SK-N-SH (cell line): ENCODE data around the gene ERC2. TPM values are rescaled to one million over a fixed set of nuclear protein-coding genes. Genes with fewer than 3 reads are reported as not detected.

Source experiments
- CTCF ChIA-PET: fragments of 300-600, 350-600 bp; formaldehyde crosslinking; extraction: SDS; loops from one replicate; lab custom pipeline; 2021; lab: Yijun Ruan, JAX
- POLR2A ChIA-PET: fragments of 350-600 bp; sonication (Branson Sonifier 250); formaldehyde crosslinking; extraction: SDS; loops from one replicate; lab custom pipeline; 2020; ENCODE audit warnings: antibody characterized with exemption, inconsistent platforms; lab: Yijun Ruan, JAX
- DNase-seq: peaks from one replicate; pipeline ENCODE4 v3.0.0; 2012
- H2AFZ ChIP-seq: fragments of 200-600 bp; sonication (generic); 2 replicates; pipeline ENCODE4 v1.8.1; 2016; ENCODE audit warnings: antibody characterized with exemption, mild to moderate bottlenecking, low read depth
- H3F3A ChIP-seq: fragments of 200-600 bp; sonication (generic); replicated peaks from 2 replicates; pipeline ENCODE3; 2016; ENCODE audit warnings: antibody characterized with exemption, mild to moderate bottlenecking; ENCODE audit not compliant: insufficient read depth
- H3K27ac ChIP-seq, 2 experiments: fragments of 200-500 bp in 1 of 2; fragments of 200-600 bp in 1 of 2; sonication (Bioruptor generic) in 1 of 2; sonication (generic), shearing (Covaris generic) in 1 of 2; 2 replicates each; pipeline versions ENCODE4 v1.5.1 to v1.6.1; 2014 to 2016; ENCODE audit warnings: low read depth in 2 of 2, inconsistent platforms in 1 of 2, low read length in 1 of 2, mild to moderate bottlenecking in 1 of 2, mixed read lengths in 1 of 2
- H3K27me3 ChIP-seq: fragments of 200-600 bp; sonication (generic), shearing (Covaris generic); 2 replicates; pipeline ENCODE4 v1.6.1; 2016; ENCODE audit warnings: mixed run types; ENCODE audit not compliant: insufficient read depth
- H3K36me3 ChIP-seq, 2 experiments: fragments of 200-500 bp in 1 of 2; fragments of 200-600 bp in 1 of 2; sonication (Bioruptor generic) in 1 of 2; sonication (generic) in 1 of 2; replicated peaks in 1 of 2; 2 replicates each; pipeline versions ENCODE3 to v1.5.1; 2014 to 2016; ENCODE audit warnings: low read length in 1 of 2, mild to moderate bottlenecking in 1 of 2; ENCODE audit not compliant: insufficient read depth in 2 of 2, control insufficient read depth in 1 of 2
- H3K4me1 ChIP-seq, 2 experiments: fragments of 200-500 bp in 1 of 2; fragments of 200-600 bp in 1 of 2; sonication (Bioruptor generic) in 1 of 2; sonication (generic), shearing (Covaris generic) in 1 of 2; 2 replicates each; pipeline versions ENCODE4 v1.5.1 to v1.6.1; 2014 to 2016; ENCODE audit warnings: low read depth in 1 of 2, low read length in 1 of 2, mixed run types in 1 of 2; ENCODE audit not compliant: insufficient read depth in 2 of 2, control insufficient read depth in 1 of 2
- H3K4me2 ChIP-seq: fragments of 200-600 bp; sonication (generic), shearing (Covaris generic); 2 replicates; pipeline ENCODE4 v1.6.1; 2017; ENCODE audit warnings: mixed run types
- H3K4me3 ChIP-seq, 2 experiments: fragments of 200-500 bp in 1 of 2; fragments of 200-600 bp in 1 of 2; sonication (Bioruptor generic) in 1 of 2; sonication (generic), shearing (Covaris generic) in 1 of 2; 2 replicates each; pipeline versions ENCODE4 v1.5.1 to v1.8.1; 2014 to 2016; ENCODE audit warnings: low read depth in 2 of 2, inconsistent platforms in 1 of 2, low read length in 1 of 2, mild to moderate bottlenecking in 1 of 2, mixed read lengths in 1 of 2, moderate library complexity in 1 of 2
- H3K79me2 ChIP-seq: fragments of 200-600 bp; sonication (generic); 2 replicates; pipeline ENCODE4 v1.8.1; 2017; ENCODE audit warnings: mild to moderate bottlenecking; ENCODE audit not compliant: insufficient read depth
- H3K9ac ChIP-seq: fragments of 200-600 bp; sonication (generic); 2 replicates; pipeline ENCODE4 v1.6.1; 2017; ENCODE audit warnings: mixed run types
- H3K9me2 ChIP-seq: fragments of 200-600 bp; sonication (generic); 2 replicates; pipeline ENCODE4 v1.6.1; 2017; ENCODE audit warnings: mixed run types
- H3K9me3 ChIP-seq: fragments of 200-600 bp; sonication (generic); 2 replicates; pipeline ENCODE4 v1.6.1; 2017; ENCODE audit warnings: mixed run types, mild to moderate bottlenecking, moderate library complexity
- H4K20me1 ChIP-seq: fragments of 200-600 bp; sonication (generic); 2 replicates; pipeline ENCODE4 v1.6.1; 2017; ENCODE audit warnings: mild to moderate bottlenecking, mixed run types; ENCODE audit not compliant: insufficient read depth
- CTCF ChIP-seq: fragments of 200-600 bp; sonication (generic); IDR thresholded peaks from 2 replicates; pipeline ENCODE4 v1.6.1; 2017; ENCODE audit warnings: antibody characterized with exemption, mild to moderate bottlenecking, moderate library complexity
- ELF1 ChIP-seq: IDR thresholded peaks from 2 replicates; pipeline ENCODE4 v1.4.0; 2012
- EP300 ChIP-seq, 2 experiments: IDR thresholded peaks; 2 replicates each; pipeline versions ENCODE4 v1.4.0 to v1.6.1; 2012; ENCODE audit warnings: borderline replicate concordance in 1 of 2, low read depth in 1 of 2, low read length in 1 of 2
- JUND ChIP-seq: IDR thresholded peaks from 2 replicates; pipeline ENCODE4 v1.4.0; 2012
- MXI1 ChIP-seq: IDR thresholded peaks from 2 replicates; pipeline ENCODE4 v1.6.1; 2012; ENCODE audit warnings: mild to moderate bottlenecking, low read depth, low read length, improper control_type of control experiment
- NRF1 ChIP-seq: IDR thresholded peaks from 2 replicates; pipeline ENCODE4 v1.6.1; 2012; ENCODE audit warnings: low read depth, mild to moderate bottlenecking, low read length
- RAD21 ChIP-seq: IDR thresholded peaks from 2 replicates; pipeline ENCODE4 v1.6.1; 2012; ENCODE audit warnings: mild to moderate bottlenecking, low read length
- RXRA ChIP-seq: IDR thresholded peaks from 2 replicates; pipeline ENCODE4 v1.4.0; 2012; ENCODE audit warnings: low read depth, mild to moderate bottlenecking, borderline replicate concordance
- TCF12 ChIP-seq: IDR thresholded peaks from 2 replicates; pipeline ENCODE4 v1.4.0; 2012
- YY1 ChIP-seq: IDR thresholded peaks from 2 replicates; pipeline ENCODE4 v1.4.0; 2012; ENCODE audit warnings: low read depth, mild to moderate bottlenecking
- ZBTB33 ChIP-seq: IDR thresholded peaks from 2 replicates; pipeline ENCODE4 v1.4.0; 2012; ENCODE audit warnings: low read depth, borderline replicate concordance
- WGBS: methylation state at CpG from one replicate; pipeline ENCODE4 v1.1.6; 2017; ENCODE audit warnings: low lambda C conversion rate; 5-methylcytosine and 5-hydroxymethylcytosine counted together
- polyA plus RNA-seq, 3 experiments: library from polyadenylated mRNA; depleted of rRNA; stranded (reverse); fragments of >200 nt; gene quantifications; 2 replicates each; pipeline ENCODE4 v1.2.3, GENCODE V29; 2012
- TF ChIP-seq, protein P1 (sequence below): fragments of 150-350 bp; IDR thresholded peaks from 2 replicates; pipeline ENCODE4 v1.6.1; 2017; ENCODE audit warnings: antibody characterized with exemption, low read length, low read depth, borderline replicate concordance

Gene ERC2
- polyA plus RNA-seq, 1 of the 3 experiments (the other 2 are of a cell fraction) = 1.6 TPM

- H3K4me3 ChIP-seq = no peak overlapping the region
- H3K4me1 ChIP-seq = no peaks in the 10 kb centered on the region
- no peaks in the 10 kb centered on the region for H3K9me2 ChIP-seq
- H3K9me3 ChIP-seq = no peaks in the 10 kb centered on the region
- no peak overlapping the region for H3K9ac ChIP-seq
- H4K20me1 ChIP-seq = no peaks in the 10 kb centered on the region
- TF ChIP-seq RAD21 (no peak), ELF1 (no peak), MXI1 (no peak), YY1 (no peak), ZBTB33 (no peak)
- CTCF ChIA-PET = no interaction called here
- no peak overlapping the region for H3K27ac ChIP-seq
- H2AFZ ChIP-seq = no peak overlapping the region
- H3K27me3 ChIP-seq = no peaks in the 10 kb centered on the region
- POLR2A ChIA-PET = no interaction called here
- H3K36me3 ChIP-seq = no peaks in the 10 kb centered on the region
- H3K4me2 ChIP-seq = no peak overlapping the region
- no peak for DNase-seq
- 89% methylated on average over 1 of the region's 1 CpG for WGBS
- no peaks in the 10 kb centered on the region for H3K79me2 ChIP-seq
- H3F3A ChIP-seq = no peaks in the 10 kb centered on the region
Observed at GRCh38 chr3:56229311-56229710, 239.0 kb downstream of the ERC2 start.

- no peak for DNase-seq
- no peaks in the 10 kb centered on the region for H3K27me3 ChIP-seq
- H3K9me2 ChIP-seq = no peaks in the 10 kb centered on the region
- H3K4me3 ChIP-seq = no peak overlapping the region
- POLR2A ChIA-PET = no interaction called here
- no peaks in the 10 kb centered on the region for H4K20me1 ChIP-seq
- 64% methylated on average over 2 of the region's 2 CpGs for WGBS
- H2AFZ ChIP-seq = no peak overlapping the region
- H3K9me3 ChIP-seq = no peaks in the 10 kb centered on the region
- H3K27ac ChIP-seq = no peak overlapping the region
- no peaks in the 10 kb centered on the region for H3K79me2 ChIP-seq
- H3K4me2 ChIP-seq = no peak overlapping the region
- no peaks in the 10 kb centered on the region for H3F3A ChIP-seq
- CTCF ChIA-PET = interaction anchor here (1.4 kb wide), 2 partner anchors 22 to 180 kb away, joined by 3 read pairs; no protein-coding TSS in a partner anchor
- H3K4me1 ChIP-seq = peaks cover 0 to 13% of the 10 kb centered on the region in 2 experiments; a peak in 2 of 4 replicates
- no peak for TF ChIP-seq JUND
- no peak for TF ChIP-seq EP300 (IDR thresholded peaks at IDR 0.05; ENCODE audit: borderline replicate concordance in 1 of 2, low read depth in 1 of 2, low read length in 1 of 2)
- TF ChIP-seq RXRA = no peak
- no peak for TF ChIP-seq CTCF
- TF ChIP-seq, protein P1, sequence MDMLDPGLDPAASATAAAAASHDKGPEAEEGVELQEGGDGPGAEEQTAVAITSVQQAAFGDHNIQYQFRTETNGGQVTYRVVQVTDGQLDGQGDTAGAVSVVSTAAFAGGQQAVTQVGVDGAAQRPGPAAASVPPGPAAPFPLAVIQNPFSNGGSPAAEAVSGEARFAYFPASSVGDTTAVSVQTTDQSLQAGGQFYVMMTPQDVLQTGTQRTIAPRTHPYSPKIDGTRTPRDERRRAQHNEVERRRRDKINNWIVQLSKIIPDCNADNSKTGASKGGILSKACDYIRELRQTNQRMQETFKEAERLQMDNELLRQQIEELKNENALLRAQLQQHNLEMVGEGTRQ = no peak
- no peak for TF ChIP-seq NRF1
- TF ChIP-seq TCF12 = no peak
- TF ChIP-seq RAD21 = no peak
- H3K36me3 ChIP-seq = no peaks in the 10 kb centered on the region
- H3K9ac ChIP-seq = no peak overlapping the region
Observed at GRCh38 chr3:56222866-56223265, 245.4 kb downstream of the ERC2 start.
